Epithelial cell of prostate (primary cell): Measurements from ENCODE around the gene DCLK1.

Experiments used
- DNase-seq: peaks from one replicate; pipeline ENCODE4 v3.0.0-alpha.2; 2011; ENCODE audit warnings: low read depth, low spot score
- H3K27ac ChIP-seq: fragments of 450-650 bp; 2 replicates; pipeline ENCODE4 v1.5.1; 2017; ENCODE audit warnings: mild to moderate bottlenecking

DCLK1 gene

DNA sequence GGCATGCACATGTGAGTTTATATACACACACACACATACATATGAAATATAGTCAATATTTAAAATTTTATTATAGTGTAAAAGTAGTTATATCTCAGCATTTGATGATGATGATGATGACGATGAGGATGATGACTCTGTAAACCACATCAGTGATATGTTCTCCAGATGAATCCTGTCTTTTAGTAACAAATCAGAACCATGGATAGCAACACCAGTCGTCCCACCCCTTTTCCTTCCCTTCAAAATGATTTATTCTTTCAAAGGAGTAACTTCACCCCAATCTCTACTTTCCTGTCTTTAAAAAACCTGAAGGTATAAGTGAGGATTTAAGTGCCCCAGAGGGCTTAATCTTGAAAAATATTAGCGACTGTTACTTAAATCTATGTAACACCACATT lies 74.1 kb downstream of the DCLK1 start:
- DNase-seq, result no peak
- no peak overlapping the region for H3K27ac ChIP-seq

GRCh38 chr13:36055366-36055765 lies 75.8 kb downstream of the DCLK1 start:
- no peak for DNase-seq
- no peak overlapping the region for H3K27ac ChIP-seq

- no peak for DNase-seq
- H3K27ac ChIP-seq, result no peak overlapping the region
These were observed 77.1 kb downstream of the DCLK1 start for GRCh38 chr13:36054041-36054440.

DNA sequence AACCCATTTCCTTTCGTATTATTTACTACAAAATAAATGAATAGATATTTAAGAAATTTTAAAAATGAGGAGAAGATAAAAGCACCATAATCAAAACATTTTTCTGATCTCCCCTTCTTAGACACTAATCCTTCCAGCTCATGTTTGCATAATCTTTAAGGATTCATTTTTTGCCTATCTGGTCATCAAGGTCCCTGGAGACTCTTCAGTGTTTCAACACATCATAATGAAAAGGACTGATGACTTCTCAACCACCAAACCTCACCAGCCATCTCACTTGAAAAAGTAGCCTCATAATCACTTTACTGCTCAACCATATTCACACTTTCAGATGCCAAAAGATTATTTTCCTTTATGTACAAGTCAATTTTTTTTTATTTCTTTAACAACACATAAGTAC lies 80.1 kb downstream of the DCLK1 start:
- no peak overlapping the region for H3K27ac ChIP-seq
- no peak for DNase-seq

DNA sequence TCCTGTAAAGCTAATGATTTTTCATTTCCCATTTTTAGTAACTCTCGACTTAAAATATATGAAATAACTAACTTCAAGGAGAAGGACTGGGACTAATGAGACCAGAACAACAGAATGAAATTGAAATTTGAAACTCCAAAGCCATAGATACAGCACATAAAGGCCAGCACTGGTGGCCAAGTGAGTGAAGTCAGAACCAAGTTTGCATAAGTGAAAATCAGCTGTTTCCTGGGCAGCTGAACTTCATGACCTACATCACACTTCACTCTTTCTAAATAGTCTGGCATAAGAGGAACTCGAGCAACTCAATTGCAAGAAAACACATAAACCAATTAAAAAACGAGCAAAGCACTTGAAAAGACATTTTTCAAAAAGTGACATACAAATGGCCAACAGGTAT lies 84.5 kb downstream of the DCLK1 start:
- no peak overlapping the region for H3K27ac ChIP-seq
- no peak for DNase-seq

DNA sequence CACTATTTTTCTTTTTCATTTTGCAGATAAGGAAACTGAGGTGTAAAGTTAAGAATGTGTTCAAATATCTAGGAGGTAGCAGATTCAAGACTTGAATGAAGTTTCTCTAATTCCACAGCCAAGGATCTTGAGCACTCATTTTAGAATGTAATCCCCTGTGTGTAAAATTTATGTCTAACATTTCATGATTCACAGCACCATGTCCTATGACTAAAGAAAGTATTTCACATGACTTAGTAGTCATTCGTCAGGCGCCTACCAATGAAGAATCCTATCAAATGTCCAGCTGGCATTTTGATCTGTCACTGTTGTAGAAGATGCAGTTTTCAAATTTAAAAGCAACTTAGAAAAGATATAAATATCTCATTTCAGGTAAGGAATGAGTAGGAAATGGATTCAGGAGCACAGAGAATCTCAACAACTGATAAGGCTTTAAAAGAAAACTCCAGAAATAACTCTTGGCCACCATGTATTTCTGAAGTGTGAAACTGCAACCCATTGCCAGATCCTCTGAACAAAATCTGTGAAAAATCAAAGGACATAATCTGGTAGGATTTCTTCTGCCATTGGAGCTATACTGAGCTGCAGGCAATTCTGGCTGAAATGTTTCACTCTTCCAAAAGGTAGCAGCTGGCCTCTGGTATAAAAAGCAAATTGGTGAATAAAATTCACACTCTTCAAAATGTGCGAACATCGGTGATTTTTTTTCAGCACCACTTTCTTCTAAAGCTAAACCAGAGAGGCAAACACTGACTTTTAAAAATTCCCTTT lies 92.2 kb downstream of the DCLK1 start:
- DNase-seq, result no peak
- H3K27ac ChIP-seq, result no peak overlapping the region

DNA sequence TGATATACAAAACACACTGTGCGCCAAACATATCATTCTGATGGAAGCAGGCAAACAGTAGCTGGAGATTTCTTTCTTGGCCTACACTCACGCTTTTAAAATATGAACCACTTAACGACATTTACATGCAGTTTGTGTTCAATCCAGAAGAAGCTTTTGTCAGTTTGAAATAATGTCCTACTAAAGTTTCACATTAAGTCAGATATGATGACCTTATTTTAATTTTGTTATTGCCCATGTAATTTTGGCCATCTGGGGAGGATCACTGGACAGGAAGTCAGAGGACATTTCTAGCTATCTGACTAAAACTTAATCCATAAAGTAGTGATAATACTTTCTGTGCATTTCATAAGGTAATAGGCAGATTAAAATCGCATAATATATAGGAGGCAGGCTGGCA lies 98.1 kb downstream of the DCLK1 start:
- DNase-seq, result no peak
- H3K27ac ChIP-seq, result no peak overlapping the region

- no peak overlapping the region for H3K27ac ChIP-seq
- no peak for DNase-seq
These were observed 99.7 kb downstream of the DCLK1 start for GRCh38 chr13:36031490-36031889.

- no peak overlapping the region for H3K27ac ChIP-seq
- DNase-seq, result peak; percentile 44
These were observed 100.4 kb downstream of the DCLK1 start for GRCh38 chr13:36030670-36031331.

- H3K27ac ChIP-seq, result no peak overlapping the region
These were observed 102.0 kb downstream of the DCLK1 start for GRCh38 chr13:36029166-36029565.

GRCh38 chr13:36028359-36029025 lies 102.7 kb downstream of the DCLK1 start:
- no peak overlapping the region for H3K27ac ChIP-seq
- DNase-seq, result no peak

More at GRCh38 chr13:36029166-36029565, 102.0 kb downstream of the DCLK1 start:
- DNase-seq, result peak; percentile 44

- DNase-seq, result no peak
- no peak overlapping the region for H3K27ac ChIP-seq
These were observed 104.7 kb downstream of the DCLK1 start for GRCh38 chr13:36026531-36026930.

- DNase-seq, result no peak
- H3K27ac ChIP-seq, result no peak overlapping the region
These were observed 116.4 kb downstream of the DCLK1 start for GRCh38 chr13:36014763-36015162.

DNA sequence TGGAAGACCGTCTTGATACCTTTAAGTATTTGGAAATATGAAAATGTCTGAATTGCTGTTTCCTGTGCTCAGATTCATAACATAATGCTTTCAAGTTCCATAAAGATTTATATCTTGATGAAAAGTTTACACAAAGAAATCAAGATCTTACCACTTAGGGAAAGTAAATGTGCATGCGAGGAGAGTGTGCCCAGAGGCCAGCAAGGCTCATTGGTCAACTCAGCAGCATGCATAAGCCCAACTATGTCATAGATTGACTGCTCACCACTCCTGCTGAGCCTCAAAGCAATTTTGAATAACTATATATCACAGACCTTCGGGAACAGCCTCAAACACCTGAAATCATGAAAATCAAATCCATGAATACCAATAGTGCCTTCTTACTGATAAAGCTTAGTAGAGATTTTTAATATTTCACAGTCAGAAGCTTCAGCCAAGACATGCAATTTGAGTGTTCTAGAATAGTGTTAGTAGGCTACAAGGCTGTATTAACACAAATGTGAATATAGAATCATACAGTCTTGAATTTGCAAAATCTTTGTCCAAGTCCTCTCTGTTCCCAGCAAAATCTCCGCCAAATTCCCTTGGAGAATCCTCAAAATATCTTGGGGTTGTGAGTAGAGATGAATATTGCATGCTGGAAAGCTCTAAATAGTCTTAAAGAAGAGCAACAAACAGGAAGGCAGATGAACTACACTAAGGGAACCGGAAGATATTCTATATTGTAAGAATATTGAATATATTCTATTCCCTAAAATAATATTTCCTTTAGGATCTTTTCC lies 124.1 kb downstream of the DCLK1 start:
- DNase-seq, result no peak
- H3K27ac ChIP-seq, result no peak overlapping the region

DNA sequence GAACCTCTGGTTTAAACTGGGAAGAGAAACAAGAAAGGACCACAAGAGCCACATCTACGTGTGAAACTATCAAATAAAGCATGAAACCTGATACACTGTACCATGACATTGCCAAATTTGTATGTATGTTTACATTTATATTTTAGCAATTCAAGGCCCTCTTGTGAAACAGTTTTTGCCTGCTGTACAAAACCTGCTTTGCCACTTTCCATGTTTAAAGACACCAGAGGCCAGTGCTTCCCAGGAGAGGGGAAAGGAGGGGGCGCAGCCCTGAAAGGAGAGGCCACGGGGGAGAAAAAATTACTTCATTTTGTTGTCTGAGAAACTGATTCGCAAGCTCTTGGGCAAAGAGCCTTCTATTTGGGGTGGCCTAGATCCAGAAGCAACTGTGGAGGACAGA lies 124.8 kb downstream of the DCLK1 start:
- no peak overlapping the region for H3K27ac ChIP-seq
- DNase-seq, result no peak

- no peak for DNase-seq
- no peak overlapping the region for H3K27ac ChIP-seq
These were observed 129.6 kb downstream of the DCLK1 start for GRCh38 chr13:36001561-36001960.

DNA sequence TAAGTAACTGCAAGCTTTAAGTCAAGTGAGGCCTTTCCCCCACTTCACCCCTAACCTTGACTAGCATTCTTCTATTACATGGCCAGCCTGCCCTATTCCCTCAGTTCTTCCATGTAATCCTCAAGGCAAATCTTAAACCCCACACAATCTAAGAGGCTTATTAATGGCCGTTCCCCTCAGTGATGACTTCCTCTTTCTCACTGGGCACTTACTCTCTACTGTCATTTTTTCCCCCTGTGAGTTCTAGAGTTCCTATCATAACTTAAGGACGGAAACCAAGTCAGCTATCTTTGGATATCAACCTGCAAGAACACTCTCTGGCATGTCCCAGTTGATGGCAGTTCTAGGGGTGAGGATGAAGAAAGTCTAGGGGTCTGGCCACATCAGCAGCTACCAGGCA lies 131.2 kb downstream of the DCLK1 start:
- H3K27ac ChIP-seq, result no peak overlapping the region
- no peak for DNase-seq

DNA sequence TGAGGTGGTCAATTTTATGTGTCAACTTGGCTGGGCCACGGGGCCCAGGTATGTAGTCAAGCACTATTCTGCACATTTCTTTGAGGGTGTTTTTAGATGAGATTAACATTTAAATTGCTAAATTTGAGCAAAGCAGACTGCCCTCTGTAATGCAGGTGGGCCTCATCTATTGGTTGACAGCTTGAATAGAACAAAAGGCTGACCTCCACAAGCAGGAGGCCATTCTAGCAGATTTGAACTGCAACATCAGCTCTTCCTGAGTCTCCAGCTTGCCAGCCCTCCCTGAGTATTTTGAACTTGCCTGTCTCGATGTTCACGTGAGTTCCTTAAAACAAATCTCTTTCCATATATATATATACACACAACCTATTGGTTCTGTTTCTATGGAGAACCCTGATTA lies 134.8 kb downstream of the DCLK1 start:
- no peak for DNase-seq
- H3K27ac ChIP-seq, result no peak overlapping the region

GRCh38 chr13:35995136-35995535 lies 136.0 kb downstream of the DCLK1 start:
- no peak for DNase-seq
- H3K27ac ChIP-seq, result peak overlapping the region; percentile 84

- peak; percentile 86 for DNase-seq
- peak overlapping the region; percentile 84 for H3K27ac ChIP-seq
These were observed 136.8 kb downstream of the DCLK1 start for GRCh38 chr13:35994131-35994966.
